ENCODE measurements around the gene SKIC8.

GRCh38 chr15:78307976-78308375, 8.6 kb upstream of the SKIC8 start:
- TF ChIP-seq, protein P1, sequence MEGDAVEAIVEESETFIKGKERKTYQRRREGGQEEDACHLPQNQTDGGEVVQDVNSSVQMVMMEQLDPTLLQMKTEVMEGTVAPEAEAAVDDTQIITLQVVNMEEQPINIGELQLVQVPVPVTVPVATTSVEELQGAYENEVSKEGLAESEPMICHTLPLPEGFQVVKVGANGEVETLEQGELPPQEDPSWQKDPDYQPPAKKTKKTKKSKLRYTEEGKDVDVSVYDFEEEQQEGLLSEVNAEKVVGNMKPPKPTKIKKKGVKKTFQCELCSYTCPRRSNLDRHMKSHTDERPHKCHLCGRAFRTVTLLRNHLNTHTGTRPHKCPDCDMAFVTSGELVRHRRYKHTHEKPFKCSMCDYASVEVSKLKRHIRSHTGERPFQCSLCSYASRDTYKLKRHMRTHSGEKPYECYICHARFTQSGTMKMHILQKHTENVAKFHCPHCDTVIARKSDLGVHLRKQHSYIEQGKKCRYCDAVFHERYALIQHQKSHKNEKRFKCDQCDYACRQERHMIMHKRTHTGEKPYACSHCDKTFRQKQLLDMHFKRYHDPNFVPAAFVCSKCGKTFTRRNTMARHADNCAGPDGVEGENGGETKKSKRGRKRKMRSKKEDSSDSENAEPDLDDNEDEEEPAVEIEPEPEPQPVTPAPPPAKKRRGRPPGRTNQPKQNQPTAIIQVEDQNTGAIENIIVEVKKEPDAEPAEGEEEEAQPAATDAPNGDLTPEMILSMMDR (conservative IDR thresholded peaks at IDR 0.05): no peak
- TF ChIP-seq EZH2 (IDR thresholded peaks at IDR 0.05; ENCODE audit: low read depth): no peak
